Endodermal cell (in vitro differentiated cells): ENCODE results near the gene PPP1R16B. TPM values are rescaled to one million over a fixed set of nuclear protein-coding genes. Genes with fewer than 3 reads are reported as not detected.

Source experiments
- DNase-seq: peaks from one replicate; pipeline ENCODE4 v3.0.0-alpha.2; 2017
- H3K27ac ChIP-seq: 2 replicates; pipeline ENCODE4 v1.5.1; 2013; ENCODE audit warnings: mild to moderate bottlenecking, low read depth, low read length, moderate library complexity
- H3K27me3 ChIP-seq: 2 replicates; pipeline ENCODE4 v1.6.1; 2013; ENCODE audit warnings: mild to moderate bottlenecking, low read length, moderate library complexity; ENCODE audit not compliant: insufficient read depth, control insufficient read depth, poor library complexity, severe bottlenecking
- H3K36me3 ChIP-seq: 2 replicates; pipeline ENCODE4 v1.7.0; 2013; ENCODE audit warnings: mild to moderate bottlenecking, low read length, moderate library complexity; ENCODE audit not compliant: control insufficient read depth, insufficient read depth
- H3K4me1 ChIP-seq: one replicate; pipeline ENCODE4 v1.7.0; 2013; ENCODE audit warnings: low read length; ENCODE audit not compliant: control insufficient read depth, insufficient read depth
- H3K4me3 ChIP-seq: 2 replicates; pipeline ENCODE4 v1.5.1; 2013; ENCODE audit warnings: mild to moderate bottlenecking, low read length, moderate library complexity
- H3K9ac ChIP-seq: 2 replicates; pipeline ENCODE4 v1.6.1; 2013; ENCODE audit warnings: mild to moderate bottlenecking, low read length, moderate library complexity; ENCODE audit not compliant: poor library complexity, severe bottlenecking; ENCODE audit errors: extremely low read depth
- H3K9me3 ChIP-seq: 2 replicates; pipeline ENCODE4 v1.6.1; 2013; ENCODE audit warnings: mild to moderate bottlenecking, low read length, moderate library complexity; ENCODE audit not compliant: control insufficient read depth
- H3K27ac Mint-ChIP-seq: 2 replicates; pipeline ENCODE4 v1.8.0; 2020; ENCODE audit warnings: mixed read lengths
- H3K27me3 Mint-ChIP-seq: 2 replicates; pipeline ENCODE4 v1.8.0; 2021; ENCODE audit warnings: mild to moderate bottlenecking, mixed read lengths; ENCODE audit not compliant: insufficient read depth
- H3K36me3 Mint-ChIP-seq: 2 replicates; pipeline ENCODE4 v1.8.0; 2020; ENCODE audit warnings: low read depth, mixed read lengths
- H3K4me1 Mint-ChIP-seq: 2 replicates; pipeline ENCODE4 v1.8.0; 2020; ENCODE audit warnings: mixed read lengths
- H3K4me3 Mint-ChIP-seq: 2 replicates; pipeline ENCODE4 v1.8.0; 2020; ENCODE audit warnings: mild to moderate bottlenecking, moderate library complexity, mixed read lengths
- H3K9me3 Mint-ChIP-seq: 2 replicates; pipeline ENCODE4 v1.8.0; 2020; ENCODE audit warnings: mild to moderate bottlenecking, mixed read lengths
- WGBS, 2 experiments: methylation state at CpG; one replicate each; pipeline versions ENCODE4 v1.1.5 to v1.1.7; 2013; ENCODE audit warnings: missing lambda C conversion rate in 2 of 2, mixed read lengths in 1 of 2; ENCODE audit not compliant: insufficient coverage in 1 of 2, insufficient read length in 1 of 2; 5-methylcytosine and 5-hydroxymethylcytosine counted together
- total RNA-seq, 2 donors: library from RNA; stranded (reverse); fragmentation: NEBNext Ultra II Directional in 1 of 2; extraction: Animal tissue kit (Norgen Biotek cat#: 25700) in 1 of 2; gene quantifications; 2 replicates in 1 of 2; 3 replicates in 1 of 2; pipeline ENCODE4 v1.2.1, GENCODE V29; 2021
- TF ChIP-seq, protein P1 (sequence below): fragments of 200-600 bp; sonication (generic); conservative IDR thresholded peaks from 2 replicates; pipeline ENCODE4 v1.5.0; 2021; ENCODE audit warnings: antibody characterized with exemption, mild to moderate bottlenecking

Gene PPP1R16B
- total RNA-seq, 2 donors from 2014 or later, result 6.7 to 15.3 TPM

- TF ChIP-seq, protein P1, sequence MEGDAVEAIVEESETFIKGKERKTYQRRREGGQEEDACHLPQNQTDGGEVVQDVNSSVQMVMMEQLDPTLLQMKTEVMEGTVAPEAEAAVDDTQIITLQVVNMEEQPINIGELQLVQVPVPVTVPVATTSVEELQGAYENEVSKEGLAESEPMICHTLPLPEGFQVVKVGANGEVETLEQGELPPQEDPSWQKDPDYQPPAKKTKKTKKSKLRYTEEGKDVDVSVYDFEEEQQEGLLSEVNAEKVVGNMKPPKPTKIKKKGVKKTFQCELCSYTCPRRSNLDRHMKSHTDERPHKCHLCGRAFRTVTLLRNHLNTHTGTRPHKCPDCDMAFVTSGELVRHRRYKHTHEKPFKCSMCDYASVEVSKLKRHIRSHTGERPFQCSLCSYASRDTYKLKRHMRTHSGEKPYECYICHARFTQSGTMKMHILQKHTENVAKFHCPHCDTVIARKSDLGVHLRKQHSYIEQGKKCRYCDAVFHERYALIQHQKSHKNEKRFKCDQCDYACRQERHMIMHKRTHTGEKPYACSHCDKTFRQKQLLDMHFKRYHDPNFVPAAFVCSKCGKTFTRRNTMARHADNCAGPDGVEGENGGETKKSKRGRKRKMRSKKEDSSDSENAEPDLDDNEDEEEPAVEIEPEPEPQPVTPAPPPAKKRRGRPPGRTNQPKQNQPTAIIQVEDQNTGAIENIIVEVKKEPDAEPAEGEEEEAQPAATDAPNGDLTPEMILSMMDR, result no peak
- Mint-ChIP-seq H3K4me1 (peaks cover 5% of the 10 kb centered on the region), H3K27me3 (no peaks in the 10 kb centered on the region), H3K36me3 (no peaks in the 10 kb centered on the region), H3K27ac (no peak overlapping the region), H3K9me3 (no peaks in the 10 kb centered on the region), H3K4me3 (no peak overlapping the region)
- no peaks in the 10 kb centered on the region for H3K4me1 ChIP-seq
- H3K27me3 ChIP-seq, result no peaks in the 10 kb centered on the region
- H3K36me3 ChIP-seq, result no peaks in the 10 kb centered on the region
- no peak overlapping the region for H3K27ac ChIP-seq
- DNase-seq, result no peak
- 91 to 93% methylated on average over 4 to 5 of the region's 6 CpGs for WGBS, 2 experiments
- H3K9ac ChIP-seq, result no peak overlapping the region
- no peaks in the 10 kb centered on the region for H3K9me3 ChIP-seq
- no peak overlapping the region for H3K4me3 ChIP-seq
These were observed 79.9 kb downstream of the PPP1R16B start for GRCh38 chr20:38885357-38885756.

DNA sequence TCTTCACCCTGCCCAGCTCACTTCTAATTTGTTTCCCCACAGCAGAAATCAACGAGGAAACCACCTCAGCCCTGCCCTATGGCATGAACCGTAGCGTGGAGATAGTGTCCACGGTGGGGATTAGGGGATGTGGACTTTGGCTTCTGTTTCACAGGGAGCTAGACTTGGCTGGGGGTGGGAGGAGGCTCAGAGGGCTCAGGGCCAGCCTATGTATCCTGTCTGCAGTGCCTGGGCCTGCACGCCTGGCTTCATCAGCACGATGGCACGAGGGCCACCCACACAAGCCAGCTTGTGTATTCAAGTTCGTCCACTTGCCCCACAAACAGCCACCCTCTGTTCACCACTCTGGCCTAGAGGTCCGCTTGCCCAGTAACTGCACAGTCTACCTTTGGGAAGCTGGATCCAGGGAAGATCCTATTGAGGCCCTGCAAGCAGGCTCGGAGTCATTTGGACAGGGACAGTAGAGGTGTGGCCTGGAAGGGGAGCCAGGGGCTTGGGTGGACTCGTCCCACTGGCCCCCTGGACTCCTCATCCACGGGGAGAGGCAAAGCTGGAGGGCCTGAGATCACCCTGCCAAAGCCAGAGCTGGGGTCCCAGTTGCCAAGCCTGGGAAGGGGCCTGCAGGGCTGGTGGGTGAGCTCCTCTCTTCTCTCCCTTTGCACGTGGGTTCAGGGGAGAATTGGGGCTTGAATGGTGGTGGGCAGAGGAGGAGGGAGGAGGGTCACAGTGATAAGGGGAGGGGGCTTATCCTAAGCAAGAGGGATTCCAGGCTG is 82.7 kb downstream of the PPP1R16B start:
- Histone ChIP-seq H3K4me1 (no peaks in the 10 kb centered on the region), H3K36me3 (no peaks in the 10 kb centered on the region), H3K27ac (no peak overlapping the region), H3K9me3 (no peaks in the 10 kb centered on the region), H3K9ac (no peak overlapping the region), H3K4me3 (no peak overlapping the region), H3K27me3 (no peaks in the 10 kb centered on the region)
- 81 to 90% methylated on average over 9 to 12 of the region's 13 CpGs for WGBS, 2 experiments
- no peak for DNase-seq
- H3K9me3 Mint-ChIP-seq, result no peaks in the 10 kb centered on the region
- H3K27me3 Mint-ChIP-seq, result no peaks in the 10 kb centered on the region
- no peak overlapping the region for H3K4me3 Mint-ChIP-seq
- H3K4me1 Mint-ChIP-seq, result peaks cover 7% of the 10 kb centered on the region
- TF ChIP-seq, protein P1, result no peak
- H3K27ac Mint-ChIP-seq, result peak overlapping the region; percentile 58
- no peaks in the 10 kb centered on the region for H3K36me3 Mint-ChIP-seq

DNA sequence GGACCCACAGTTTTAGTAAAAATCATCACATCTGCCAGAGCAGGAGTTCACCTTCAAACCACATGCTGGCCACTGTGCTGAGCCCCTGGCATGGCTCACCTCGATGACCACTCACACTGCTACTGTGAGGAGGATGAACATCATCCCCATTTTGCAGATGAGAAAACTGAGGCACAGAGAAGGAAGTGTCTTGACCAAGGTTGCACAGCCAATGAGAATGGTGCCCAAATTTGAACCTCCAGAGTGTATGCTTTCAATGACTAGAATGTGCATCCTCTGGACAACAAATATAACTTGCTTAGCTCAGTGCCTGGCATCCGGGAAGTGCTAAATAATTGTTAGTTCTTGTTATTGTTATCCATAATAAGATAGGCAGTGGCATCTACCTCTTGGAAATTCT is 83.6 kb downstream of the PPP1R16B start:
- Histone ChIP-seq H3K4me3 (no peak overlapping the region), H3K9me3 (no peaks in the 10 kb centered on the region), H3K27ac (no peak overlapping the region), H3K9ac (no peak overlapping the region), H3K4me1 (no peaks in the 10 kb centered on the region), H3K27me3 (no peaks in the 10 kb centered on the region), H3K36me3 (no peaks in the 10 kb centered on the region)
- H3K36me3 Mint-ChIP-seq, result no peaks in the 10 kb centered on the region
- no peaks in the 10 kb centered on the region for H3K9me3 Mint-ChIP-seq
- no peaks in the 10 kb centered on the region for H3K27me3 Mint-ChIP-seq
- H3K4me1 Mint-ChIP-seq, result peaks cover 9% of the 10 kb centered on the region
- no peak overlapping the region for H3K4me3 Mint-ChIP-seq
- DNase-seq, result no peak
- no peak overlapping the region for H3K27ac Mint-ChIP-seq
- TF ChIP-seq, protein P1, result no peak
- whole genome bisulfite sequencing, 2 experiments, result 79 to 89% methylated on average over 2 of the region's 2 CpGs
